Natural killer cell (primary cell): Measurements from ENCODE around the gene SEPTIN8. TPM values are rescaled to one million over a fixed set of nuclear protein-coding genes. Genes with fewer than 3 reads are reported as not detected.
A peak's percentile ranks its signal among the peaks of the same experiment; 100 is the strongest.

Source experiments
- ATAC-seq, 3 donors: fragments of 150-1000 bp in 2 of 3; fragments of 200-7000 bp in 1 of 3; cut with Tn5 transposase; 1 replicate in 1 of 3; 2 replicates in 2 of 3; pipeline ENCODE4 v1.10.0; 2021; ENCODE audit warnings: mild to moderate bottlenecking in 2 of 3, moderate library complexity in 2 of 3
- DNase-seq, 2 donors: peaks; one replicate each; pipeline versions ENCODE4 v3.0.0 to v3.0.0-alpha.2; 2013 to 2021; ENCODE audit warnings: mixed read lengths in 1 of 2
- H3K27ac ChIP-seq: one replicate; pipeline ENCODE4 v1.5.1; 2013; ENCODE audit warnings: mild to moderate bottlenecking, low read length
- H3K27me3 ChIP-seq: one replicate; pipeline ENCODE4 v1.6.1; 2013; ENCODE audit warnings: low read length; ENCODE audit not compliant: control insufficient read depth, insufficient read depth
- H3K36me3 ChIP-seq: one replicate; pipeline ENCODE4 v1.6.1; 2013; ENCODE audit warnings: low read length; ENCODE audit not compliant: control insufficient read depth, insufficient read depth
- H3K4me1 ChIP-seq: one replicate; pipeline ENCODE4 v1.6.1; 2013; ENCODE audit warnings: low read length; ENCODE audit not compliant: control insufficient read depth, insufficient read depth
- H3K4me3 ChIP-seq: one replicate; pipeline ENCODE4 v1.5.1; 2013; ENCODE audit warnings: low read length
- H3K9me3 ChIP-seq: one replicate; pipeline ENCODE4 v1.6.1; 2013; ENCODE audit warnings: low read length; ENCODE audit not compliant: control insufficient read depth, insufficient read depth
- H3K27ac Mint-ChIP-seq, 2 donors: one replicate each; pipeline ENCODE4 v1.8.0; 2022; ENCODE audit warnings: mild to moderate bottlenecking in 2 of 2, mixed read lengths in 2 of 2, moderate library complexity in 1 of 2
- H3K27me3 Mint-ChIP-seq, 2 donors: one replicate each; pipeline ENCODE4 v1.8.0; 2022; ENCODE audit warnings: low read depth in 2 of 2, mixed read lengths in 2 of 2
- H3K36me3 Mint-ChIP-seq: one replicate; pipeline ENCODE4 v1.8.0; 2022; ENCODE audit warnings: mixed read lengths
- H3K4me1 Mint-ChIP-seq, 2 donors: one replicate each; pipeline ENCODE4 v1.8.0; 2022; ENCODE audit warnings: mixed read lengths in 2 of 2
- H3K4me3 Mint-ChIP-seq: one replicate; pipeline ENCODE4 v1.8.0; 2022; ENCODE audit warnings: mild to moderate bottlenecking, moderate library complexity, mixed read lengths
- H3K9me3 Mint-ChIP-seq, 2 donors: one replicate each; pipeline ENCODE4 v1.8.0; 2022; ENCODE audit warnings: mixed read lengths in 2 of 2
- WGBS: methylation state at CpG from one replicate; pipeline ENCODE4 v1.1.7; 2013; ENCODE audit warnings: missing lambda C conversion rate; ENCODE audit not compliant: insufficient coverage; 5-methylcytosine and 5-hydroxymethylcytosine counted together
- intact Hi-C: fragments of 100-400 bp; cut with micrococcal nuclease; formaldehyde crosslinking; loops from one replicate; pipeline ENCODE4 v1.14.2; 2022
- total RNA-seq, 4 donors: library from RNA; stranded (reverse); fragments of 120-200 nt in 1 of 4; gene quantifications; one replicate each; pipeline versions ENCODE4 v1.2.3 to v1.2.4, GENCODE V29; 2013 to 2022
- TF ChIP-seq, protein P1 (sequence below): fragments of 200-600 bp; IDR thresholded peaks from one replicate; pipeline ENCODE4 v1.8.0; 2022; ENCODE audit warnings: antibody characterized with exemption

The SEPTIN8 gene
- total RNA-seq, 3 donors from 2014 or later (not counting 1 experiment from before 2014, with no cell fraction given): 5.2 to 17.0 (median 9.4) TPM

DNA sequence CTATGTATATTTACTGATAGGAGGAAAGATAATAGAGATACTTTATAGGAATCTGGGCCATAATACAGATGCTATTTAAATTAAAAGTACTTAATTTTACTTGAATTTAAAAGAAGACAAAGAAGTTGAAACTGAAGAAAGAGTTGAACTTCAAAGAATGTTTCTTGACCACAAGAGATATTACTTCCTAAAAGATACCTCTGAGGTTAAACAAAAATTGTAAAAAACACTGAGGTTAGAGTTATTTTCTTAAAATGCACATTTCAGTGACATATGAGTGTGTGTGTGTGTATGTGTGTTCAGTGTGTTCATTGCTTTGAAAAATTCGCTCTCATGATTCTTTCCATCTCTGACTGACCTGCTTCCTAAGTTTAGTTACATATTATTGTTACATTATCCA lies 3.5 kb upstream of the SEPTIN8 start:
- no CpG with 5 or more reads among the region's 1 CpG for WGBS
- no peak overlapping the region for H3K27ac ChIP-seq
- H3K4me3 ChIP-seq: no peak overlapping the region
- no peak for DNase-seq
- no peaks in the 10 kb centered on the region for H3K36me3 Mint-ChIP-seq
- intact Hi-C loops: no loop called here
- no peaks in the 10 kb centered on the region for H3K9me3 ChIP-seq
- TF ChIP-seq, protein P1, sequence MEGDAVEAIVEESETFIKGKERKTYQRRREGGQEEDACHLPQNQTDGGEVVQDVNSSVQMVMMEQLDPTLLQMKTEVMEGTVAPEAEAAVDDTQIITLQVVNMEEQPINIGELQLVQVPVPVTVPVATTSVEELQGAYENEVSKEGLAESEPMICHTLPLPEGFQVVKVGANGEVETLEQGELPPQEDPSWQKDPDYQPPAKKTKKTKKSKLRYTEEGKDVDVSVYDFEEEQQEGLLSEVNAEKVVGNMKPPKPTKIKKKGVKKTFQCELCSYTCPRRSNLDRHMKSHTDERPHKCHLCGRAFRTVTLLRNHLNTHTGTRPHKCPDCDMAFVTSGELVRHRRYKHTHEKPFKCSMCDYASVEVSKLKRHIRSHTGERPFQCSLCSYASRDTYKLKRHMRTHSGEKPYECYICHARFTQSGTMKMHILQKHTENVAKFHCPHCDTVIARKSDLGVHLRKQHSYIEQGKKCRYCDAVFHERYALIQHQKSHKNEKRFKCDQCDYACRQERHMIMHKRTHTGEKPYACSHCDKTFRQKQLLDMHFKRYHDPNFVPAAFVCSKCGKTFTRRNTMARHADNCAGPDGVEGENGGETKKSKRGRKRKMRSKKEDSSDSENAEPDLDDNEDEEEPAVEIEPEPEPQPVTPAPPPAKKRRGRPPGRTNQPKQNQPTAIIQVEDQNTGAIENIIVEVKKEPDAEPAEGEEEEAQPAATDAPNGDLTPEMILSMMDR: no peak
- H3K27ac Mint-ChIP-seq: no peak overlapping the region
- H3K27me3 Mint-ChIP-seq: peaks cover 39 to 52% of the 10 kb centered on the region in 2 donors
- no peaks in the 10 kb centered on the region for H3K36me3 ChIP-seq
- H3K4me3 Mint-ChIP-seq: no peak overlapping the region
- H3K9me3 Mint-ChIP-seq: no peaks in the 10 kb centered on the region
- H3K4me1 Mint-ChIP-seq: peaks cover 2 to 8% of the 10 kb centered on the region in 2 donors
- H3K27me3 ChIP-seq: peaks cover 32% of the 10 kb centered on the region
- no peak for ATAC-seq
- peaks cover 18% of the 10 kb centered on the region for H3K4me1 ChIP-seq

DNA sequence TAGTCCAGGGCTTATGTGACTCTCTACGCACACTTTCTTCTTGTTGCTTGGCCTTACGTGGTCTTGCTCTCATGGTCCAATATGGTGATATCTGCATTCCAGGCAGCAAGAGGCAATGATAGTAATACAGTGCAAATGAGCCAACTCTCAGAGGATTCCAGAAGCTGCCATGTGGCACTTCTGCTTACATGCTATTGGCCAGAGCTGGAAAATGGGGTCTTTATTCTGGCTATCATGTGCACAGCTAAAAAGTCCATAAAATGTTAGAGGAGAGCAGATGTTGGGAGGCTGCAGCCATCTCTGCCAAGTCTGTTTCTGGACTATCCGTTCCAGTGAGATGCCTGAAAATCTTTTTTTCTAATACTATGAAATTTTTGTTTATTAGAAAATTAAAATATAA lies 2.9 kb upstream of the SEPTIN8 start:
- DNase-seq (no peak), ATAC-seq (no peak)
- 95% methylated on average over 2 of the region's 3 CpGs for WGBS
- H3K27ac ChIP-seq: no peak overlapping the region
- intact Hi-C loops: no loop called here
- no peak overlapping the region for H3K4me3 ChIP-seq
- peaks cover 32% of the 10 kb centered on the region for H3K27me3 ChIP-seq
- H3K27me3 Mint-ChIP-seq: peaks cover 37 to 46% of the 10 kb centered on the region in 2 donors
- TF ChIP-seq, protein P1: no peak
- no peaks in the 10 kb centered on the region for H3K9me3 ChIP-seq
- H3K4me1 ChIP-seq: peaks cover 18% of the 10 kb centered on the region
- H3K27ac Mint-ChIP-seq: no peak overlapping the region
- no peaks in the 10 kb centered on the region for H3K36me3 Mint-ChIP-seq
- peaks cover 7 to 8% of the 10 kb centered on the region in 2 donors for H3K4me1 Mint-ChIP-seq
- no peaks in the 10 kb centered on the region for H3K9me3 Mint-ChIP-seq
- H3K4me3 Mint-ChIP-seq: peak overlapping the region; percentile 22
- H3K36me3 ChIP-seq: no peaks in the 10 kb centered on the region

DNA sequence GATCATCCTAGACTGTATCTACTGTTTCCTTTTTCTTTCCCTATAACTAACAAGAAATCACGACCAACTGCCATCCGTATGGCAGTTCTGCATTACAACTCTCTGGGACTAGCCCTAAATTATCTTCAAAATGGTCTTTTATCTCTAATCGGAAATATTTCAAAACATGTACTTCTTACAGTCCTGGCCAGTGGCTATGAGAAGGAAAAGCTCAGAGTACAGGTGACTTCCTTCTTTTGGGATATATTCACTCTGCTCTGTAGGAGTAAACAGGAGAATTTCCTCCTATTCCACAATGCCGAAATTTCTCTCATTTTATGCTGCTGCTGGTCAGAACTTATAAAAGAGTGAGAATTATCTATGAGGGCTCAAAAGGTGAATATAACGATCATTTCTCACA lies 1.8 kb upstream of the SEPTIN8 start:
- peak overlapping the region; percentile 56 for H3K4me3 Mint-ChIP-seq
- ATAC-seq: no peak
- Histone ChIP-seq H3K4me3 (no peak overlapping the region), H3K36me3 (no peaks in the 10 kb centered on the region), H3K27me3 (peaks cover 25% of the 10 kb centered on the region), H3K9me3 (no peaks in the 10 kb centered on the region), H3K27ac (no peak overlapping the region), H3K4me1 (peaks cover 18% of the 10 kb centered on the region)
- 87% methylated on average over 4 of the region's 5 CpGs for WGBS
- intact Hi-C loops: no loop called here
- H3K27ac Mint-ChIP-seq: no peak overlapping the region
- H3K9me3 Mint-ChIP-seq: no peaks in the 10 kb centered on the region
- H3K36me3 Mint-ChIP-seq: no peaks in the 10 kb centered on the region
- peaks cover 37 to 44% of the 10 kb centered on the region in 2 donors for H3K27me3 Mint-ChIP-seq
- DNase-seq: no peak
- TF ChIP-seq, protein P1: no peak
- peaks cover 7 to 8% of the 10 kb centered on the region in 2 donors for H3K4me1 Mint-ChIP-seq

DNA sequence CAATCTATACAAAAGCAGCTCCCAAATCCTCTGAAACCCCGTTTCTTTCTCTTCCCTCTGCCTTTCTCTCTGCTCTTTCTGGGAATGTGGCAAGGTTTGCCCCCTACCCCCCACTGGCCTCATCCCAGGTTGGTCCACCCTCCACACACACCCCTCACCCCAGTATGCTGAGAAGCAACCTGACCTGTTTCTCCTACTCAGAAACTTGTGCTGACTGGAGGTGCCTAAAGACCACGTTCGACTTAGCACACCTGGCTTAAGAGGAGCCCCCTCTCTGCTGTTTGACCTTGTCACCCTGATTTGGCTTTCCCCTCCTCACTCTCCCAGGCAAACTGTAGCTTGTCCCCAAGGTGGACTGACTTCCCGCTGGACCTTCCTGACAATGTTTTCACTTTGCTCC lies 1.1 kb upstream of the SEPTIN8 start:
- peaks cover 37 to 44% of the 10 kb centered on the region in 2 donors for H3K27me3 Mint-ChIP-seq
- intact Hi-C loops: no loop called here
- H3K9me3 ChIP-seq: no peaks in the 10 kb centered on the region
- 78% methylated on average over 4 of the region's 4 CpGs for WGBS
- no peak overlapping the region for H3K4me3 ChIP-seq
- H3K4me1 Mint-ChIP-seq: peaks cover 7 to 8% of the 10 kb centered on the region in 2 donors
- ATAC-seq (no peak), DNase-seq (no peak)
- H3K27ac ChIP-seq: no peak overlapping the region
- peak overlapping the region; percentile 73 for H3K4me3 Mint-ChIP-seq
- no peaks in the 10 kb centered on the region for H3K36me3 ChIP-seq
- H3K27me3 ChIP-seq: peaks cover 27% of the 10 kb centered on the region
- H3K27ac Mint-ChIP-seq: peak overlapping the region in 1 of 2 donors; percentile 18
- H3K9me3 Mint-ChIP-seq: no peaks in the 10 kb centered on the region
- TF ChIP-seq, protein P1: no peak
- no peaks in the 10 kb centered on the region for H3K36me3 Mint-ChIP-seq
- peaks cover 18% of the 10 kb centered on the region for H3K4me1 ChIP-seq
